Loucy (cell line): ENCODE measurements around the gene PPFIBP2.

Source experiments
- EZH2phosphoT487 ChIP-seq: fragments of 200-600 bp; IDR thresholded peaks from 2 replicates; pipeline ENCODE4 v1.6.1; 2018; ENCODE audit warnings: antibody characterized with exemption, mild to moderate bottlenecking, moderate library complexity, borderline replicate concordance
- TF ChIP-seq, protein P1 (sequence below): fragments of 200-600 bp; sonication (generic); conservative IDR thresholded peaks from 2 replicates; pipeline ENCODE4 v1.5.1; 2014; ENCODE audit warnings: mild to moderate bottlenecking, antibody characterized with exemption, low read length

GRCh38 chr11:7494086-7494745, 19.6 kb upstream of the PPFIBP2 start:
- TF ChIP-seq, protein P1, sequence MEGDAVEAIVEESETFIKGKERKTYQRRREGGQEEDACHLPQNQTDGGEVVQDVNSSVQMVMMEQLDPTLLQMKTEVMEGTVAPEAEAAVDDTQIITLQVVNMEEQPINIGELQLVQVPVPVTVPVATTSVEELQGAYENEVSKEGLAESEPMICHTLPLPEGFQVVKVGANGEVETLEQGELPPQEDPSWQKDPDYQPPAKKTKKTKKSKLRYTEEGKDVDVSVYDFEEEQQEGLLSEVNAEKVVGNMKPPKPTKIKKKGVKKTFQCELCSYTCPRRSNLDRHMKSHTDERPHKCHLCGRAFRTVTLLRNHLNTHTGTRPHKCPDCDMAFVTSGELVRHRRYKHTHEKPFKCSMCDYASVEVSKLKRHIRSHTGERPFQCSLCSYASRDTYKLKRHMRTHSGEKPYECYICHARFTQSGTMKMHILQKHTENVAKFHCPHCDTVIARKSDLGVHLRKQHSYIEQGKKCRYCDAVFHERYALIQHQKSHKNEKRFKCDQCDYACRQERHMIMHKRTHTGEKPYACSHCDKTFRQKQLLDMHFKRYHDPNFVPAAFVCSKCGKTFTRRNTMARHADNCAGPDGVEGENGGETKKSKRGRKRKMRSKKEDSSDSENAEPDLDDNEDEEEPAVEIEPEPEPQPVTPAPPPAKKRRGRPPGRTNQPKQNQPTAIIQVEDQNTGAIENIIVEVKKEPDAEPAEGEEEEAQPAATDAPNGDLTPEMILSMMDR = no peak
- TF ChIP-seq EZH2phosphoT487 = no peak
